ENCODE measurements around the gene BMP8B.
"Not testable (repeated sequence)": the region's sequence is repeated elsewhere in the genome, so short reads cannot be mapped to it uniquely, and the experiment has no call there.

Gene BMP8B

DNA sequence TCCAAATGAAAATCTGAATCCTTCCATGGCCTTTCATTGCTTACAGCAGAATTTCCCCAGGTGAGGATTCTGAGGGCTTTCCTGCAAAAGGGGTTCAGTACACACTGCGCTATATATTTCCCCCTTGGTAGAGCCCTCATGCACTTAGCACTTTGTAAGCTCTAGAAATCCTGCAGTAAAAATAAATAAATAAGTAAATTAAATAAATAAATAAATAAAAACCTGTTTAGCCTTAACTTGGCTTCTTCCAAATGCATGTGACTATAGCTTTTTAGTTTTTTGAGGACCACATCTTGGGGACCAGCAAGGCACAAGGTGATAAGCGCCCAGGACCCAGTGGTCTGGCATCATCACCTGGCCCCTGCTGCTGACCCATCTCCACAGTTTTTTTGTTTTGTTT is 3.2 kb upstream of the BMP8B start:
- Mint-ChIP-seq H3K4me1 (peaks cover 42% of the 10 kb centered on the region), H3K9me3 (no peaks in the 10 kb centered on the region), H3K36me3 (peaks cover 18% of the 10 kb centered on the region), H3K27ac (no peak overlapping the region), H3K27me3 (no peaks in the 10 kb centered on the region), H3K4me3 (no peak overlapping the region)
- ATAC-seq = no peak

DNA sequence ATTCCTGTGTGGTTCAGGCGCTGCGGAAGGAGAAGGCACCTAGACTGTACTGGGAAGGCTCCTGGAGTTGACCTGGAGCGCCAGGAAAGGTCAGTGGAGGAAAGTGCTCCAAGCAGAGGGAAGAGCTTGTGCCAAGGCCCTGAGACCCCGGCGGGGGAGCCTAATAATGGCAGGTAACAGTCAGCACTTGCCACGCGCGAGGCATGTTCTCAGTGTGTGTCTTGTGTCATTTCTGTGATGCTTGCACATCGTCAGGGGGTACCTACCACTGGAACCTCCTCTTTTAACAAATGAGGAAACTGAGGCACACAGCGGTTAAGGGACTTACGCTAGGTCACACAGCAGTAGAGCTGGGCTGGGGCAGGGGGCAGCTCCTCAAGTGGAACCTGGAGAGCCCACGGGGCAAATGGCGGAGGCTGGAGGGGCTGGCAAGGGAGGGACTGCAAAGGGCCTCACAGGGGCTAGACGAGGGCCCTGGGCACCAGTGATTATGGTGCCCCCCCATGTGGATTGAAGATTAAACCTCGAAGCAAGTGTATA is 976 bp upstream of the BMP8B start:
- Mint-ChIP-seq H3K27ac (peak overlapping the region; percentile 90), H3K4me1 (peaks cover 52% of the 10 kb centered on the region), H3K36me3 (peaks cover 18% of the 10 kb centered on the region), H3K27me3 (no peaks in the 10 kb centered on the region), H3K4me3 (peak overlapping the region; percentile 82), H3K9me3 (no peaks in the 10 kb centered on the region)
- no peak for ATAC-seq

DNA sequence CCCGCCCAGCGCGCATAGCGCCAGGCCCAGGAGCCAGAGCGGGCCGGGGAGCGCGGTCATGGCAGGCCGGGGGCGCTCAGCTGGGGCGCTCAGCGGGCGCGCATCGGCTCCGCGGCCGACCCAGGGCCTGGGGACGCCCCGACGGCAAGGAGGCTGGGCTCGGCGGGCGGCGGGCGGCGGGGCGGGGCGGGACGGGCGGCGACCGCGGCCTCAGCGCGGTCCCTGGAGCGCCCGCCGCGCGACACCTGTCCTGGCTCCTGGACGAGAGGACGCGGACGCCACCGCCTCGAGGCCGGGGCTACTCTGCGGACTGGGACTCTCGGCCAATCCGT is 273 bp downstream of the BMP8B start:
- H3K4me1 Mint-ChIP-seq = peaks cover 47% of the 10 kb centered on the region
- peak; percentile 31 for ATAC-seq
- no peaks in the 10 kb centered on the region for H3K9me3 Mint-ChIP-seq
- H3K36me3 Mint-ChIP-seq = peaks cover 19% of the 10 kb centered on the region
- peak overlapping the region; percentile 31 for H3K4me3 Mint-ChIP-seq
- H3K27me3 Mint-ChIP-seq = no peaks in the 10 kb centered on the region
- no peak overlapping the region for H3K27ac Mint-ChIP-seq

- Mint-ChIP-seq H3K4me1 (peaks cover 43% of the 10 kb centered on the region), H3K4me3 (peak overlapping the region; percentile 69), H3K27ac (peak overlapping the region; percentile 39), H3K36me3 (peaks cover 19% of the 10 kb centered on the region)
- H3K27me3 Mint-ChIP-seq, ATAC-seq, H3K9me3 Mint-ChIP-seq: not testable (repeated sequence)
These were observed 701 bp downstream of the BMP8B start for GRCh38 chr1:39787964-39788363.

GRCh38 chr1:39787468-39787867 is 1.2 kb downstream of the BMP8B start:
- H3K36me3 Mint-ChIP-seq = peaks cover 16% of the 10 kb centered on the region
- peaks cover 38% of the 10 kb centered on the region for H3K4me1 Mint-ChIP-seq
- H3K4me3 Mint-ChIP-seq = peak overlapping the region; percentile 69
- H3K27me3 Mint-ChIP-seq = no peaks in the 10 kb centered on the region
- no peaks in the 10 kb centered on the region for H3K9me3 Mint-ChIP-seq
- peak overlapping the region; percentile 39 for H3K27ac Mint-ChIP-seq
- no peak for ATAC-seq

- ATAC-seq, H3K27me3 Mint-ChIP-seq, H3K9me3 Mint-ChIP-seq: not testable (repeated sequence)
- Mint-ChIP-seq H3K4me1 (peaks cover 34% of the 10 kb centered on the region), H3K4me3 (peak overlapping the region; percentile 69), H3K27ac (peak overlapping the region; percentile 39), H3K36me3 (peaks cover 12% of the 10 kb centered on the region)
These were observed 1.6 kb downstream of the BMP8B start for GRCh38 chr1:39787108-39787375.

DNA sequence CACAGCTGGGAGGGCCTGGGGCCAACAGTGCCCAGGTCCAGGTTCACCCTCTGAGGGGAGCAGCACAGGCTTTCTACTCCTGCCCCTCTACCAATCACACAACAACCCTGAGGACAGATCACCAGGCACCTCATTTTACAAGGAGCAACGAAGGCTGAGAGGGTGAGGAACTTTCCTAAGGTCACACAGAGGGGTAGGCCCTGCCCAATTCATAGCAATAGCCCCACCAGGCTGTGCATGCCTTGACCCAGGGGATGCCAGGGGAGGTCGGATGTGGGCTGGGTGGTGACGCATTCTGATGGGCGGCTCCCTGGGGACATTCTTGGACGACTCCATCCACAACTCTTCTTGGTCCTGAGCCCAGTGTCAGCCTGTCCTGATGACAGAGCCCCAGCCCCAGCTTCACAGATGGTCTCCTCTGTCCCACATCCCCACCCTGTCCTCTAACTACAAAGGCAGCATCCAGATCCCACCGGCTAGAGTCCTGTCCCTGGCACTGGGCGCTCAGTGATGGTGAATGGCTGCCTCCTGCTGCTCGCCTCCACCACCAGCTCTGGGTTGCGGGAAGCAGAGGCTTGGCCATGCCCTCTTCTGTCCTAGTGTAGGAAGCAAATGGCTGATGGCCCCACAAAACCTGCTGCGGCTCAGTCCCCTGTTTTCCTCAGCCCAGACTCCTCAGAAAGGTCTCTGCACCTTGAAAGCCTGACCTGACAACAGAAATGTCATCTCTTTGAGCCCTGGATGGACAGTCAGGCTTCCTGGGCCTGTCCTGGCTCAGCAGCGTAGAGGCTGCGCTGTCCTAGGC is 2.2 kb downstream of the BMP8B start:
- Mint-ChIP-seq H3K27ac (peak overlapping the region; percentile 39), H3K36me3 (peaks cover 12% of the 10 kb centered on the region), H3K4me3 (peak overlapping the region; percentile 69), H3K4me1 (peaks cover 32% of the 10 kb centered on the region)
- H3K9me3 Mint-ChIP-seq, H3K27me3 Mint-ChIP-seq: not testable (repeated sequence)
- ATAC-seq = peak; percentile 44

DNA sequence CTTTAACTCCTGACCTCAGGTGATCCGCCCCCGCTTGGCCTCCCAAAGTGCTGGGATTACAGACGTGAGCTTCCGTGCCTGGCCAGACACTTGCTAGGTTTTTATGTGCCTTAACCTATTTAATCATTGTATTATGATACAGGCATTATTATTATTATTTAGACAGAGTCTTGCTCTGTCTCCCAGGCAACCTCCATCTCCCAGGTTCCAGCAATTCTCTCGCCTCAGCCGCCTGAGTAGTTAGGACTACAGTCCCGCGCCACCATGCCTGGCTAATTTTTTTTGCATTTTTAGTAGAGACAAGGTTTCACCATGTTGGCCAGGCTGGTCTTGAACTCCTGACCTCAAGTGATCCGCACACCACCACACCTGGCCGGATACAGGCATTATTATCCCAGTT is 6.0 kb downstream of the BMP8B start:
- H3K9me3 Mint-ChIP-seq, ATAC-seq, H3K27me3 Mint-ChIP-seq, H3K4me3 Mint-ChIP-seq, H3K27ac Mint-ChIP-seq: not testable (repeated sequence)
- Mint-ChIP-seq H3K4me1 (peaks cover 27% of the 10 kb centered on the region), H3K36me3 (peaks cover 12% of the 10 kb centered on the region)

GRCh38 chr1:39782103-39782502 is 6.6 kb downstream of the BMP8B start:
- H3K27me3 Mint-ChIP-seq = no peaks in the 10 kb centered on the region
- peaks cover 12% of the 10 kb centered on the region for H3K36me3 Mint-ChIP-seq
- peaks cover 27% of the 10 kb centered on the region for H3K4me1 Mint-ChIP-seq
- no peak overlapping the region for H3K27ac Mint-ChIP-seq
- H3K9me3 Mint-ChIP-seq = no peaks in the 10 kb centered on the region
- H3K4me3 Mint-ChIP-seq = no peak overlapping the region
- ATAC-seq = no peak

GRCh38 chr1:39781349-39781715 is 7.3 kb downstream of the BMP8B start:
- peaks cover 27% of the 10 kb centered on the region for H3K4me1 Mint-ChIP-seq
- H3K27me3 Mint-ChIP-seq = no peaks in the 10 kb centered on the region
- peaks cover 12% of the 10 kb centered on the region for H3K36me3 Mint-ChIP-seq
- no peak for ATAC-seq
- no peak overlapping the region for H3K4me3 Mint-ChIP-seq
- no peaks in the 10 kb centered on the region for H3K9me3 Mint-ChIP-seq
- H3K27ac Mint-ChIP-seq = no peak overlapping the region

GRCh38 chr1:39779821-39780220 is 8.8 kb downstream of the BMP8B start:
- peaks cover 34% of the 10 kb centered on the region for H3K4me1 Mint-ChIP-seq
- ATAC-seq = no peak
- no peaks in the 10 kb centered on the region for H3K27me3 Mint-ChIP-seq
- no peak overlapping the region for H3K27ac Mint-ChIP-seq
- H3K36me3 Mint-ChIP-seq = peaks cover 12% of the 10 kb centered on the region
- no peak overlapping the region for H3K4me3 Mint-ChIP-seq
- H3K9me3 Mint-ChIP-seq = no peaks in the 10 kb centered on the region

DNA sequence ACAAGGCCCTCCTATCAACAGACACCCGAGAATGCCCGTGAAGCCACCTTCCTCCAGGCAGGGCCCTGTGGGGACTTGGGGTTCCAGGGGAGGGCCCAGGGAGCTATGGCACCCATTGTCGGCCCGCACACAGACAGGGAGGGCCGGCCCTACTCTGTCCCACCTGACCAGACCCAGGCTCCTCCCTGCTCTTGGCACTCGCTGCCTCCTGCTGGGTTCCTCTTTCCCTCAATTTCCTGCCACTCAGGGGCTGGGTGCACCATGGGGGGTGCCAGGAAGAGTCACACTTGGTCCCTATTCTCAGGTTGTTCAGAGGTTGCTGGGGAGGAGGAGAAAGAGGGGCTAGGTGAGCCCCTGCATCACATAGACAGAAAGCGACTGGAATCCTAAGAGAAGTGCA is 9.5 kb downstream of the BMP8B start:
- Mint-ChIP-seq H3K27ac (peak overlapping the region; percentile 6), H3K36me3 (peaks cover 12% of the 10 kb centered on the region), H3K9me3 (no peaks in the 10 kb centered on the region), H3K27me3 (no peaks in the 10 kb centered on the region), H3K4me1 (peaks cover 34% of the 10 kb centered on the region), H3K4me3 (no peak overlapping the region)
- ATAC-seq = no peak

DNA sequence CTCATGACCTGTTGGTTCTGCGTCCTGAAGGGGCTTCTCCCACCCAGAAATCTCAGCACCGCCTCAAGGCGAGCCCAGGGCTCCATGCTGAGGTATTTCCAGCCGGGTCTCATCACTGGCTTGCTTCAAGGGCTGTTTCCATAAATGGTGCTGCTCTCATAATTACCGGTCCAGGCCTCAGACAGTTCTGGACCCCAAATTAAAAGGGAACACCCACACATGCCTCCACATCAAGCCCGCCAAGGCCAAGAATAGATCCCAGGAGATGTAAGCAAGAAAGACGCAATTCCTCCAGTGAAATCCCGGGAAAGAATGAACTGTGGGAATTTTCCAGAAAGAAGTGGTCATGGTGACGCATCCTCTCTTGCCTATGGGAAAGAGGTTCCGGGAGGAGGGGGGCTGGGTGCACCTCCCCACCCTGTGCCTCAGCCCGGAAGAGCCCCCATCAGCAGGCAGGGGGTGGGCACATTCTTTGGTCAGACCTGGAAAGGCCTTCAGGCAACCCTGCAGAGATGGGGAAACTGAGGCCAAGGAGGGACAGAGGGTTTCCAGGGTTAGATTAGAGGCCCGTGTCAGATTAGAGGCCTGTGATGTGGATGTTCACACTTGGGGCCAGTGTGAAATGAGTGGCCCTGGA is 10.1 kb downstream of the BMP8B start:
- not testable (repeated sequence) for H3K9me3 Mint-ChIP-seq, H3K27ac Mint-ChIP-seq, ATAC-seq, H3K27me3 Mint-ChIP-seq, H3K36me3 Mint-ChIP-seq, H3K4me3 Mint-ChIP-seq
- H3K4me1 Mint-ChIP-seq = peaks cover 34% of the 10 kb centered on the region

- not testable (repeated sequence) for H3K36me3 Mint-ChIP-seq, ATAC-seq, H3K9me3 Mint-ChIP-seq, H3K27ac Mint-ChIP-seq, H3K4me3 Mint-ChIP-seq, H3K27me3 Mint-ChIP-seq
- peaks cover 34% of the 10 kb centered on the region for H3K4me1 Mint-ChIP-seq
These were observed 10.8 kb downstream of the BMP8B start for GRCh38 chr1:39777896-39778295.

- Mint-ChIP-seq H3K4me1 (peaks cover 34% of the 10 kb centered on the region), H3K27ac (no peak overlapping the region), H3K4me3 (no peak overlapping the region)
These were observed 11.4 kb downstream of the BMP8B start for GRCh38 chr1:39777306-39777705.

GRCh38 chr1:39776886-39777285 is 11.8 kb downstream of the BMP8B start:
- Mint-ChIP-seq H3K9me3 (no peaks in the 10 kb centered on the region), H3K4me3 (no peak overlapping the region), H3K27me3 (no peaks in the 10 kb centered on the region), H3K36me3 (no peaks in the 10 kb centered on the region), H3K27ac (peak overlapping the region; percentile 76), H3K4me1 (peaks cover 34% of the 10 kb centered on the region)
- no peak for ATAC-seq

More at GRCh38 chr1:39777306-39777705, 11.4 kb downstream of the BMP8B start:
- H3K9me3 Mint-ChIP-seq = no peaks in the 10 kb centered on the region
- no peak for ATAC-seq
- H3K36me3 Mint-ChIP-seq = no peaks in the 10 kb centered on the region
- no peaks in the 10 kb centered on the region for H3K27me3 Mint-ChIP-seq

All from stimulated activated memory B cell treated with anti-CD40 and anti-IgM and Interleukin-4, amounts not matched to agents 10 μg/mL and 1 μg/mL and 100 μg/mL, for 72 hours (primary cell).